Activated T-cell treated with anti-CD3 and anti-CD28 coated beads for 4 hours (primary cell): ENCODE results near the gene TNKS1BP1.
A peak's percentile ranks its signal among the peaks of the same experiment; 100 is the strongest.
"Not testable (repeated sequence)": the region's sequence is repeated elsewhere in the genome, so short reads cannot be mapped to it uniquely, and the experiment has no call there.

Source experiments
- DNase-seq: peaks from one replicate; pipeline ENCODE4 v3.0.0-alpha.2; 2020

TNKS1BP1 gene, protein sequence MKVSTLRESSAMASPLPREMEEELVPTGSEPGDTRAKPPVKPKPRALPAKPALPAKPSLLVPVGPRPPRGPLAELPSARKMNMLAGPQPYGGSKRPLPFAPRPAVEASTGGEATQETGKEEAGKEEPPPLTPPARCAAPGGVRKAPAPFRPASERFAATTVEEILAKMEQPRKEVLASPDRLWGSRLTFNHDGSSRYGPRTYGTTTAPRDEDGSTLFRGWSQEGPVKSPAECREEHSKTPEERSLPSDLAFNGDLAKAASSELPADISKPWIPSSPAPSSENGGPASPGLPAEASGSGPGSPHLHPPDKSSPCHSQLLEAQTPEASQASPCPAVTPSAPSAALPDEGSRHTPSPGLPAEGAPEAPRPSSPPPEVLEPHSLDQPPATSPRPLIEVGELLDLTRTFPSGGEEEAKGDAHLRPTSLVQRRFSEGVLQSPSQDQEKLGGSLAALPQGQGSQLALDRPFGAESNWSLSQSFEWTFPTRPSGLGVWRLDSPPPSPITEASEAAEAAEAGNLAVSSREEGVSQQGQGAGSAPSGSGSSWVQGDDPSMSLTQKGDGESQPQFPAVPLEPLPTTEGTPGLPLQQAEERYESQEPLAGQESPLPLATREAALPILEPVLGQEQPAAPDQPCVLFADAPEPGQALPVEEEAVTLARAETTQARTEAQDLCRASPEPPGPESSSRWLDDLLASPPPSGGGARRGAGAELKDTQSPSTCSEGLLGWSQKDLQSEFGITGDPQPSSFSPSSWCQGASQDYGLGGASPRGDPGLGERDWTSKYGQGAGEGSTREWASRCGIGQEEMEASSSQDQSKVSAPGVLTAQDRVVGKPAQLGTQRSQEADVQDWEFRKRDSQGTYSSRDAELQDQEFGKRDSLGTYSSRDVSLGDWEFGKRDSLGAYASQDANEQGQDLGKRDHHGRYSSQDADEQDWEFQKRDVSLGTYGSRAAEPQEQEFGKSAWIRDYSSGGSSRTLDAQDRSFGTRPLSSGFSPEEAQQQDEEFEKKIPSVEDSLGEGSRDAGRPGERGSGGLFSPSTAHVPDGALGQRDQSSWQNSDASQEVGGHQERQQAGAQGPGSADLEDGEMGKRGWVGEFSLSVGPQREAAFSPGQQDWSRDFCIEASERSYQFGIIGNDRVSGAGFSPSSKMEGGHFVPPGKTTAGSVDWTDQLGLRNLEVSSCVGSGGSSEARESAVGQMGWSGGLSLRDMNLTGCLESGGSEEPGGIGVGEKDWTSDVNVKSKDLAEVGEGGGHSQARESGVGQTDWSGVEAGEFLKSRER (N-terminal part only)

DNA sequence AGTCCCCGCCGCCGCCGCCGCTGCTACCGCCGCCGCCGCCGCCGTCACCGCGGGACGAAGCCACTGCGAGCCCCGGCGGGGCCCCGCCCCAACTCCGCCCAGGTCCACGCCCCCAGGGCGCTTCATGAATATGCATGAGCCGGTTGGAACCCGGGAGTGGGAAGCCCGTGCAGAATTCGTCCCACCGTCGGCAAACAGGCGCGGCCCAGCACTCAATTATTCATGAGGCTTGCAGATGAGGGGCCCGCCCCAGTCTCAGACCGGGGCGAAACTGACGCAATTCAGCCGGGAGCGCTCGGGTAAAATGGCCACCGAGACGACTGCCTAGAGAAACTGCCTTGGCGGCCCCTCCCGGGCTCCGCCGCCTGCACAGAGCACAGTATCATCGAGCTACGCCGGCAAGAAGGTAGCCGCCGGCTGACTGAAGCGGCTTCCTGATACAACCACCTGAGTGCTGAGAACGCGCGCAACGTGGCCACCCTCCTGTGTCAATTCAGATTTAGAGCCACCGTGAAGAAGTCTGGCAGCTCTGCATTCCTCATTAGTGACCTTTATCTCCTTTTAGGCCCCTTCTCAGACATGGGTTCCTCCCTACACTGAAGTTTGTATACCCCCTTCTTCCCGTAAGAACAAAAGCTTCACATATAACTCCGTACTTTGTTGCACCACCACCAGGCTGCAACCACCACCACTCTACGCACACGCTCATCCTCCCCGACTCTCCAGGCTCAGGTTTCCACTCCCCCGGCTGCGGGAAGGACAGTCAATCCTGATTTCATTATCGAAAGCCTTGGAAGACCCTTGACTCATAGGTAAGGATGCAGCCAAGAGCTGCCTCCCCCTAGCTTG lies at the start of gene TNKS1BP1:
Gene TNKS1BP1 (minus strand): TSS at position 67 of the 849 bp plus-strand sequence. CDS start 3,067 bp downstream, outside the sequence.
- peak; percentile 92 for DNase-seq

DNA sequence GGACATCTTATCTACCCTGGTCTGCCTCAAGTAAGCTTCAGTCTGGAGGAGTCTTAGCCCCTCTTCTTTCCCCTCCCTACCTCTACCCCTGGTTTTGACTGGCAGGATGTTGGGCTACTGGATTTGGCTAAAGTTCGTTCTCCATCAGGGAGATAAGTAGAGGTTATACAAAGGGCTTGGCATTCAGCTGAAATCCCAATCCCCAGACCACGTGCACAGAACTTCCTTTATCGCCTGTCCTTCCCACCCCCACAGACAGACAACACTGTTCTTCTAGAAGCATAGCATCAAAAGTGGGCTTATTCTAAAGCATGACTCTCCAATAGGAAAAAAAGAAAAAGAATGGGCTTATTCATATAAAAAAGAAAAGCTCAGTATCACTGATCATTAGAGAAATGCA lies 48.4 kb upstream of the TNKS1BP1 start:
- no peak for DNase-seq

DNA sequence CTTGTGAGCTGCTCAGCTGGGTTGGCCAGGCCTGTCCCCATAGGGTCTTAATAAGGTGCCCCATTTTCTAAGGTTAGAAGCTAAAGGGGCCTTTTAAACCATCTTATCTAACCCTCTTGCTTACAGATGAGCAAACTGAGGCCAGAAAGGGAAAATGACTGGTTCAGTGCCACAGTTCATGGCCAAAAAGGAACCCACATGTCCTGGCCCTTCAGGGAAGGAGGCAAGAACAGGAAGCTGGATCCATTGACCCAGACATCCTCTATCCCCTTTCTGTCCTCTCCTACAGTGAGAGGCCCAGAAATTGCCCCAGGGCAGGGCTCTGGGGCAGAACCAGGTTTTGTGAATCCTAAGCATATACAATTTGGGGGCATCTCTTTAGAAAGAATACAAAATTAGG lies 46.2 kb upstream of the TNKS1BP1 start:
- DNase-seq = no peak

DNA sequence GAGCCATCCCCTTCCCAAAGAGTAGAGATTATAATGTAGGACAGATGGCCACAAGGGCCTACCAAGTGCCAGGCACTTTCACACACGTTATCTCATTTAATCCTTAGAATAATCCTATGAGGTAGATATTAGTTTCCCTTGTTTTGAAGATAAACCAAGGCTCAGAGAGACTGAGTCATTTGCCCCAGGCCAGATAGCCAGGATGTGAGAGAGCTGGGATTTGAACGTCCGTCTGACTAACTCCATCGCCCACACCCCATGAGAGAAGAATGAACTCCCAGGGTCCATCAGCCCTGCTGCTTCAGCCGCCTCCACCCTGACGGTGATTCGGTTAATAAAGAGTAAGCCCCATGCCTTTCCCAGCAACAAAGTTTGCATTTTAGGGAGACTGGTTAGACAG lies 45.5 kb upstream of the TNKS1BP1 start:
- DNase-seq = no peak

DNA sequence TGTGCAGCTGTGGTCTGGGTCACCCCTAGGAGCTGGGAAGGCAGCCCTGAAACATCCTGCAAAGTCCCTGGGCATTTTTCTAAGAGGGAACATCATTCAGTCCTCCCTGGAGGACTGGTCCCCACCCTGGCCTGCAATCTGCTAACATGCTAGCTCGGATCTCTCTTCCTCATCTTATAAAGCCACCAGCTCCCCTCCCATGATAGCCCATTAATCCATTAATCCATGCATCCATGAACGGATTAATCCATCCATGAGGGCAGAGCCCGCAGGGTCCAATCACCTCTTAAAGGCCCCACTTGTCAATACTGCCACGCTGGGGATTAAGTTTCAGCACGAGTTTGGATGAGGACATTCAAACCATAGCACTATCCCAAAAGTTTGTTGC lies 44.1 kb upstream of the TNKS1BP1 start:
- no peak for DNase-seq

DNA sequence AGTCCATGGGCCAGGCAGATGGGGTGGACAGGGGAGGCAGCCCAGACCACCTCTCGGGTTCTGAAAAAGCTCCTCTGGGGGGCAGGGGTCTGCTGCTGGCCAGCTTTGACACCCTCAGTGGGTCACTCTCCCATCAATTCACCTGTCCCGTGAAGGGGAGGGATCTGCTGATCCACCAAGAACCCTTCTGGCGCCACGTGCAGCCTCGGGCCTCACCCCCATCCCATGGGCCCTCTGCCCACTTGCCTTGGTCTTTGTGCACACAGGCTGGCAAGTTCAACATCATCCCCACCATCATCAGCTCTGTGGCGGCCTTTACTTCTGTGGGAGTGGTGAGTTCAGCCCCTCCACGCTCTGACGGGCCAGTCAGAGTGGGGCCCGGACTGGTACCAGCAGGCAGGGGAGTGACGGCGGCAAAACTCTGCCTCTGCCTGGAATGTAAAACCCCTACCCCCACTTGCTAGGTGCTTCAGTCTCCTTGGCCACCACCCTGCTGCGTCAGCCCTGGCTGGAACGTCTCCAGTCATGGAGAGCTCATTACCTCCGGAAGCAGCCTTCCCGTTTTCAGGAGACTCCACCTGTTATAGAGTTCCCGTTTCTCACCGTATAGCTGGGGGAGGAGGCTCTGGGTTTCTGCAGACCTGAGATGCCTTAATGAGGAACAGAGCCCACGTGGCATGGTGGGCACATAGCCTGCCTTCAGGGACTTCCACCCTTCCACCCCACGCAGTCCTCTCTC lies 43.5 kb upstream of the TNKS1BP1 start:
- no peak for DNase-seq

DNA sequence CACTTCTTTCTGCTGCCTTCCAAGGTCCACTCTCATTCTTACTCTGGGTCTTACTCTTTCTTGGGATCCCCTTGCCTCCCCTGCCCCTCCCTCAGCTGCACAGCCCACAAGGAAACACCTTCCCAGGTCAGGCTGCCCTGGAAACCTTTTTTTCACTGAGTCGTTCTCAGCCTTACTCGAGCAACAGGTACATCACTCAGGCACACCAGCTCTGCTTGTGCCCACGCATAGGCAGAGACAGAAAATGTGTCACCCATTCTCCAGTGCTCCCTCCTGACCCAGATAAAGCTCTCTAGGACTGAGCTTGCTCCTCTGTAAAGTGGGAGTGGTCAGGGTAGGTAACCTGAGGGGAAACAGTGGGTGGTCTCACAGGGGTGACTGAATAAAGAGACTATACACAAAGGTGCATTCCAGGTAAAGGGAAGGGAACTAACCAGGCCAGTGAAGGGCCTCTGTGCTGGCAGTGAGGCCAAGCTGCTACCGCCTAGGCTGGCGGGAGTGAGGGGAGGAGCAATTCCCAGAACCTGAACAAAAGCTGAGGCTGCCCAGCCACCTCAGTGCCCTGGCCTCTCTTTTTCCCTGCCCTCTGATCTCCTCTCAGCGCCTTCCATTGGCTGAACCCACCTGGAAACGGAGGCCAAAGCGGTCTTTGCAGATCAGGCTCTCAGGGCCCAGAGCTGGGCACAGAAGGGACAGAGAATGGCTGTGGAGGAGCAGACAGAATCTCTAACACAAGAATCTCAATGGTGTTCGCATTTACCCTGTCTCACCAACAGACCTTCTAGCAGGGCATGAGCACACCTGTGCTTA lies 40.3 kb upstream of the TNKS1BP1 start:
- no peak for DNase-seq

DNA sequence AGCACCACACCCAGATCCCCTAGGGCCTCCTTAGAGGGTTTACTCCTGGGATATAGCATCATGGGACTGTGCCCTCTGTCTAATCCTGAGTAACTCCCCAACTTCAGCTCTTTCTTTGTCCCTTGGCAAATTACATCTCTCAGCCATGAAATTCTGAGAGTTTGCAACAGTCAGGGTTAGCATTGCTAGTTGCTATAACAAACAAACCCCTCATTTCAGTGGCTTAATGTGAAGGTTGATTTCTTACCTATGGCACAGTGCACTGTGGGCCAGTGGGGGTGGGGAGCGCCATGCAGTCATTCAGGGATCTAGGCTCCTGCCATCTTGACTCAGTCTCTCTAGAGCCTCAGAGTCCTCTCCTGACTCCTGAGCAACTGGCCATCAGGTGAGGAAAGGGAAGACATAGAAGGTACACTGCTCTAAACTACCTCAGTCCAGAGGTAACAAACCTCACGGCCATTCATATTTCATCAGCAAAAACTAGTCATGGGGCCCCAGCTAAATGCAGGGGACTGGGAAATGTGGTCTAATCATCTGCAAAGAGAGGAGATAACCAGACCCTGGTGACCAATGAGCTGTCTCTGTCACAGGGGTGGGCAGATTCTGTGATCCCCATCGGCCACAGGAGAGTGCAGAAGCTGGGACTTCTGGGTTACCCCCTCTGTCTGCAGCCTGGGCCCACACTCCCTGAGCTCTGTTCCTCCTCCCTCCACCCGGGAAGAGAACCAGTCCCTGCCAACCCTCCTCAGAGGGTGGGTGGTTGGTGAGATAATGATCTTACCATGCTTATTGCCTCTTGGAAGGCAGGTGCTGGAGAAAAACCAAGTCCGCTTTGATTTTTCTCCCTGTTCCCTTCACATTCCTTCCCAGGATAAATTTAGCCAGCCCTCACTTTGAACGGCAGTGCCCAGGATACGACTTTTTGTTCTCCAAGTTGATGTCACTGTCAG lies 38.7 kb upstream of the TNKS1BP1 start:
- DNase-seq = no peak

DNA sequence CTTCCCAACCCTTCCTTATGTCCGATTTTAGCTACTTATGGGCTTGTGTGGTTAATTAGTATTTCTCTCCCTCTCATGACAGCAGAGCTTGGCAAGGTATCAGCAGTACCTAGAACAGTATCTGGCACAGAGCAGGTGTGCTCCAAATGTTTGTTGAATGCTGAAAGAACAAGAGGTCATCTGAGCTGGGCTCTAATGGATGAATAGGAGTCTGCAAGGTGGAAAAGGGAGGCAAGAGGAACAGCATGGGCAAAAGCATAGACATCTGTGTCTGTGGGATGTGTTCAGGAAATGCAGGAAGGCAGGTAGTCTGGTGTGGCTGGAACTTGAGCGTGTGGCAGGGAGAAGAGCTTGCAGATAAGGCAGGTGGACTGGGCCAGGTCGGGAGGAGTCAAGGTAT lies 37.2 kb upstream of the TNKS1BP1 start:
- DNase-seq = no peak

DNA sequence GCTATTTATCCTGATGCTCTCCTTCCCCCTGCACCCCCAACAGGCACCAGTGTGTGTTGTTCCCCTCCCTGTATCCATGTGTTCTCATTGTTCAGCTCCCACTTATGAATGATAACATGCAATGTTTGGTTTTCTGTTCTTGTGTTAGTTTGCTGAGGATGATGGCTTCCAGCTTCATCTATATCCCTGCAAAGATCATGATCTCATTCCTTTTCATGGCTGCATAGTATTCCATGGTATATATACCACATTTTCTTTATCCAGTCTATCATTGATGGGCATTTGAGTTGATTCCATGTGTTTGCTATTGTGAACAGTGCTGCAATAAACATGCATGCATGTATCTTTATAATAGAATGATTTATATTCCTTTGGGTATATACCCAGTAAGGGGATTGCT lies 36.7 kb upstream of the TNKS1BP1 start:
- DNase-seq = not testable (repeated sequence)

DNA sequence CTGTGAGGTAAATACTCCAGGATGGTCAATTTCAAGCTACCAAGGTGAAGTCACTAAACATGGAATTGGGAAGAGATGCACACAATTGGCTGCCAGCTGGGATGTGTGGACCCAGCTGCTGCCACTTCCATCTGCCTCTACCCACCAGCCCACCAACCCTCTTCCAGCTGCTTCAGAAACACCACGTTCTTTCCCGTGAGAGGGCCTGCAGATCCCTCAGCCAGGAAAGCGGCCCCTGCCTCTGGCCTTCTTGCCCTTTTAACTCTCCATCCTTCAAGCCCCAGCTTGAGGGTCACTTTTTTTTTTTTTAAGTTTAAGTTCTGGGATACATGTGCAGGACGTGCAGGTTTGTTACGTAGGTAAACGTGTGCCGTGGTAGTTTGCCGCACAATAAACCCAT lies 36.2 kb upstream of the TNKS1BP1 start:
- no peak for DNase-seq

DNA sequence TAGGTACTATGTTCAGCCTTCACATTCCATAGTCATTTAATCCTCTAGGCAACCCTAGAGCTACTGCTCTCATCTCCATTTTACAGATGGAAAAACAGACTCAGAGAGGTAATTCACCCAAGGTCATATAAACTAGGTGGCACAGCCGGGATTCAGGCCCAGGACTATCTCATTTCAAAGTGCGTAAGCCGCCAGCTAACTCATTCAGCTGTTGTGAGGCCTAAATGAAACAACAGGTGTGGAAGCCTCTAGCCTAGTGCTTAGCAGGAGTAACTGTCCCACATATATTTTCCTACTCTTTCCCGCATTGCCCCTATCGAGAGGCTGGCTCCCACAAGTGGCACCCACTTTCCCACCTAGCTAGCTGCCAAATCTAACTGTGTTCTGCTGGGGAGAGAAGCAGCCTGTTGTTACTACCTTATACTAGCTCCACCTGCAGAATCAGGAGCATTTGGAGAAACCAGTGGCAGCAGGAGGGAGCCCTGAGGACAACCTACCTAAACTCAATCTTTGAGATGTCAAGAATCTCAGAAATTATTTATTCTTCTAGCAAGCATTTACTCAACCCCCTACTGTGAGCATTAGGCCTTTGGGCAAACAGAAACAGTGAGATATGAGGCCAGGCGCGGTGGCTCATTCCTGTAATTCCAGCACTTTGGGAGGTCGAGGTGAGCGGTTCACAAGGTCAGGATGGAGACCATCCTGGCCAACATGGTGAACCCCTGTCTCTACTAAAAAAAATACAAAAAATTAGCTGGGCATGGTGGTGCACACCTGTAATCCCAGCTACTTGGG lies 35.3 kb upstream of the TNKS1BP1 start:
- DNase-seq = no peak

DNA sequence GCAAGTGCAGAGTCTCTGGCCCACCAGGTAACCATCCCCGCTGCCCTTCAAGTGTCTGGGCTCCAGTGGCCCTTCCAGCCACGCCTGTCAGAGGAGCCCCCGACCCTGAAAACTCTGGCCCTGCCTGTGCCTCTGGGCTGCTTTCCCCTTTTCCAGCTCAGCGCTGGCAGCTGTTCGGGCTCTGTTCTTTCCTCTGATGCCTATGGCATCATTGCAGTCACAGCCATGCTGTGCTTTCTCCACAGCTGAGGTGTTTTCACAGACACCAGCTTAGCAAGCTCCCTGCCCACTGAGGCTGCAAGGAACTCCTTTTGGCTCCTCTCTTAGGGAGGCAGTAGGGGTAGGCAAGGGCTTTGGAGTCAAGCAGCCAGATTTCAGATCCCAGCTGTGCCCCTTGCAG lies 34.6 kb upstream of the TNKS1BP1 start:
- DNase-seq = no peak

DNA sequence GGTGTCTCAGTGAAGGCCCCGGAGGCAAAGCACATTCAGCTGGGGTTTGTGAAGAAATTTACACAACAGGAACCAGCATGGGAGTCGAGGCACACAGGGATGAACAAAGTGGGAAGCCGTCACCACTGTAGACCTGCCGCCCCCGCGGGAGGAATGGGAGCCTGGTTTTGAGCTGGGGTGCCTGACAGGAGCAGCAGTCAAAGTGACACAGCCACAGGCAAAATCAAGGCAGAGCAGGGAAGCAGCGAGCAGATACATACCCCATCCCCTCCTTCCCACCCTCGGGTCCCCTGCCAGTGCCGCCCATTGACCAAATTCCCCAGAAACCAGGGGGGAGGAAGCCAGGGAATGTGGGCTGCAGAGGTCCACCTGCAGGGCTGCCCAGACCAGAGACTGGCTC lies 34.2 kb upstream of the TNKS1BP1 start:
- no peak for DNase-seq

DNA sequence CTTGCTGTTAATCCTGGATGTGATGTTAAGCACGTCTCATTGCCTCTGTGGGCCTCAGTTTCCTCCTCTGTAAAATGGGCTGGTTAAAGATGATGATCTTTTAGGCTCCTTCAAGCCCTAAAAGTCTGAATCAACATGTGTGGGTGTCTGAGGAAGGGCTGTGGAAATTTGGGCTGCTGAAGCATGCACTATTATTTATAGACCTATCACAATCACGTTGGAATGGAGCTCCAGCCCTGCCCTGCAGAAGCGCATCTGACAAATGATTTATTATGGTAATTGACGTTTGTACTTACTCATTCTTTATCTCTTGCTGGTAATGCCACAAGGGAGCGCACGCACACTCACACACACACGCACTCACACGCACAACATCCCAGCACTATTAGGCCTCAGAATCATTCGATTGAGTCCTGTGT lies 33.8 kb upstream of the TNKS1BP1 start:
- DNase-seq = no peak

DNA sequence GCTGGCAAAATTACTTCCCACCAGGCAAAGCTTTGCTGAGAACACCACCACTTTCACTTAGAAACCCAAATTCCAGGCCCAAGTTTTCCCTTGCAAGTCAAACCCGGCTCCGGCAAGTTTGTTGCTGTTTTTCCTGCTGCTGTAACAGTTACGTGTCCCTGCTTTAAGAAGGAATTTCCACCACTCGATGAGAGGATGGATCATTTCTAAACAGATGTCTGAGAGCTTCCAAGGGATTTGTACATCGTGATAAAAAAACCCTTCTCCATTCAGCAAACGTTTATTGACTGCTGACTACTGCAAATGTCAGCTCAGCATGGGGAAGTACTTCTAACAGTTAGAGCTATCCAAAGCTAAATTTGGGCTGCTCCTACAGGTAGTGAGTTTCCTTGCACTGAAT lies 33.1 kb upstream of the TNKS1BP1 start:
- DNase-seq = no peak

DNA sequence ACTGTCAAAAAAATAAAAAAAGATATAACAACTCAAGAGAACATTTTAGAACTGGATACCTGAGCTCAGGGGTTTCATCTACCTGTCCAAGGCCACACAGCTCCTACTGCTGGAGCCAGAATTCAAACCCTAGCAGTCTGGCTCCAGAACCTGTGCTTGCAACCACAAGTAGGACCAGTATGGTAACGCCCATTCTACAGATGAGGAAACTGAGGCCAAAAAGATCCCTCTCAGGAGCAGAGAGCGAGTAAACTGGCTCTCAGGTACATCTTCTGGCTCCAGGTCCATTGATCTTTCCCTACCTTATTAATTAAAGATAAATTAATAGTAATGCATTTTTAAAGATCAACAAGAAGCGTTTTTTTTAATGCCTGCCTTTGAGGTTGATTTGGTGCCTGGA lies 32.6 kb upstream of the TNKS1BP1 start:
- DNase-seq = no peak

DNA sequence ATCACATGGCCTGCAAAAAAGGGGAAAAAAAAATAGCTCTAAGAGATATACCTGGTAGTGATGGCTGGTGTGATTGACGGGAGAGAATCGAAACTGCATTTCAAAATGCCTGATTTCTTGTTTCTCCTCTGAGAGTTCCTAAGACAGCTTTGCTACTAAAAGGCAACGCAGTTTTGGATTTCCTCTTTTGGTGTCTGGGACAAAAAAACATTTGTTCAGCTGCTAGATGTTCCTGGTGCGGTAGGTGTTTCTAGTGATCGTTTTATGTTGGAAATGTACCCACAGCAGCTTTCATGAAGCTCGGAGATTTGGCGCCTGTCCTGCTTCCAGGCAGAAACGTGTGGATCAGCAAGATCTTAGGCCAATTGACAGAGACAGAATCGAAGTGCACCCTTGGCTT lies 31.5 kb upstream of the TNKS1BP1 start:
- DNase-seq = no peak

DNA sequence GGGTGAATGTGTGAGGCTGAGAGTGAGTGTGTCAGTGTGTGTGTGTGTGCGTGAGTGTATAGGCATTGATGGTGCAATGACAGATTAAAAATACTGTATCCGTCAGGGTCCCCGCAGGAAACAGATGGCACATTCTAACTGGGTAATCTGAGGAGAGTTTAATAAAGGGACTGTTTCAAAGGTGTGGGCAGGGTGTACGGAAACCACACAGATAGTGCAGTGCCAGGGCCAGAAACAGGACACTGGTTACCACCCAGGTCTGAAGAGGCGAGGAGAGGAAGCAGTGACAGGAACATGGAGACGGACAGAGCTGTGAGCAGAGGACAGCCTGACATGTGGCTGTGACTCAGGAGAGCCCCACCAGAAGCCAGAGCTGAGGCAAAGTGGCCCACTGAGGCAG lies 29.9 kb upstream of the TNKS1BP1 start:
- DNase-seq = no peak
